Measurements from ENCODE around the gene TOPBP1.
"Not testable (repeated sequence)": the region's sequence is repeated elsewhere in the genome, so short reads cannot be mapped to it uniquely, and the experiment has no call there.

The TOPBP1 gene

DNA sequence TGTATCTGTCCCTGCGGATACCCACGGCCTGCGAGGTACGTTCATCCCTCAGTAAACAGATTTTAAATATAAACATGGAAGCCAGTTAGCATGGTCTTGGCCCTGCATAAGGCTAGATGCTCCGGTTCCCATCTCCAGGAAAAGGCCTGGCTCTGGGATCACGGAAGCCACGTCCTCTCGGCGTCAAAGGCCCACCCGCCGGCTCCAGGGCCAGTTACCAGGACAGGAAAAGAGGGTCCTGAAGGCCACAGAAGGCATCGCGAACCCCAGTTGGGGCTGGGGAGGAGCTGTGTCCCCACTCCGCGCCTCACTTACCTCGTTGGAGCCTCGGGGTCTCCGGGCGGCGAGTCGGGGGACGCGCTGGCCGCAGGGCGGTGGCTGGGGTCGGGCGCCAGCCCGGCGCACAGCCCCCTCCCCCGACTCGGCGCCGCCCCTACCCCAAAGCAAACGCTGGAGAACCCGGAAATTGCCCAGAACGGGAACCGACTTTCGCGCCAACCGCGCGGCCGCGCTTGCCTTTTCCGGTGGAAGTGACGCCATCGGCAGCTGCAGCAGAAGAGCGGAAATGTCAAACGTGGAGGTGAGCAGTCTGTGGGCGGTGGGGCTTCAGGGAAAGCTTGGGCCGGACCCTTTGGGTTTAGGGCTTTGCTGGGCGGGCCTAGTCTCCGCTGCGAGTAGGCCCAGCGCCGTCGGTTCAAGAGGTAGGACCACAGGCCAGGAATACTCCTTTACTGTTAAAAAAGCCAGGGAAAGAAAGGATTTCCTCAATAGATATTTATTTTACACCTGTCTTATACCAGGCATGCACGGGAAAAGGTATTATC is at the start of gene TOPBP1:
Gene TOPBP1, minus strand, starts transcription at position 488 of the 824 bp plus-strand sequence. CDS start 814 bp downstream, outside the sequence.
- DNase-seq (ENCODE audit: low spot score): peak; percentile 86

DNA sequence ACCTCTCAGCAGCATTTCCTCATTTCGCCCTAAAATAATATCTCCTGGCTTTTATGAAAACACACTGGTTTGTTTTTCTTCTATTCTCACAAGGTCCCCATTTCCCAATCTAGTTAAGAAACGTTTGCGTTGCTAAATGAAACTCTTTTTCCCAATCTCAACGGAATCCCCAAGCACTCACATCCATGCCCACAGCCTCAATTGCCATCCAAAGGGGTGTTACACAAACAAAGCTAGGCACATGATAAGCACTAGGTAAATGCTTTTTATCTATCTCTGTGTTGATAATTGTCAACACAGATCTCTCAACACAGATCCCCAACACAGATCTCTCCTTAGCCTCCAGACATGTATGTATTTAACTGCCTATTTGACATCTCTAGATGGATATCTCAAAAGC is 49.3 kb upstream of the TOPBP1 start:
- no peak for DNase-seq (ENCODE audit: low spot score)

DNA sequence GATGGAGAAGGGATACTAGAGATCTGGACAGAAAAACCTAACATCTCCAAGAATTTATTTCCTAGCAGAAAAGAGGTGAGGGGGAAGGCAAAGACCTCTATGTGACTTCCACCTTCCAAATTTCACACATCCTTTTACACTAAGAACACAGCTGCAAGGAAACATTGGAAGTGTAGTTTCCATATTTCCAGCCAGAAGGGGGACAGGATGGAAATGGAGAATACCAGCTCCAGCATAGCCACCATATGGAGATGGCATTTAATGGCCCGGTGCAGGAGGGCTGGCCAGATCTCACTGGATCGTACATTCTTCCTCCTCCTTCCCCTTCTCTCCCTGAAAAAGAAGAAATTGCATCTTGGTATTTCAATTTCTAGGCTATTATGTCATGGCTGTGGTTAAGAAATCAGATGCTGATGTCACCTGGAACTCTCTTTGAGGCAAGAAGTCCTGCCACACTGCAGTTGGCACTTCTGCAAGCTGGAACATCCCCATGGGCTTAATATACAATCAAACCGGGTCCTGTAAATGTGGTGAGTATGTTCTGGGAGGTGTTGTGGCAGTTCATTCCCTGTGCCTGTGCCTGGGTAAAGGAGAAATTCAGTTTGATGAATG is 47.5 kb upstream of the TOPBP1 start:
- no peak for DNase-seq (ENCODE audit: low spot score)

DNA sequence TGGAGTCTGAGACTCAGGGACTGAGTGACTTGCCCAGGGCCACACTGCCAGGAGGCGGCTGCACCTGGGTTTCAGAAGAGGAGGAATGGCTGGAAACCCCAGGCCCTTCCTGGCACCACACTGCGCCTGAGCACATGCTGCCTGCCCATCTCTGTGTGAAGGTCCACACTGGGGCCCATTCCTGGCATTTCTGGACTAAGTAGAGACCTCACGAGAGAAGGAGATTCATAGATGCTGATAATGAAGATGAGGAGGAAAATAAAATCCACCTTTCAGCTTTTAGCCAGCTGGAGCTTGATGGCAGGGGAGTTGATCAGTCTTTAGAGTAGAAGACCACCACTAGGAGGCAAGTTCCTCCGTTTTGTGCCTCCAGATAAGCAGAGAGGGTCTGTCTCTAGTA is 44.3 kb upstream of the TOPBP1 start:
- no peak for DNase-seq (ENCODE audit: low spot score)

DNA sequence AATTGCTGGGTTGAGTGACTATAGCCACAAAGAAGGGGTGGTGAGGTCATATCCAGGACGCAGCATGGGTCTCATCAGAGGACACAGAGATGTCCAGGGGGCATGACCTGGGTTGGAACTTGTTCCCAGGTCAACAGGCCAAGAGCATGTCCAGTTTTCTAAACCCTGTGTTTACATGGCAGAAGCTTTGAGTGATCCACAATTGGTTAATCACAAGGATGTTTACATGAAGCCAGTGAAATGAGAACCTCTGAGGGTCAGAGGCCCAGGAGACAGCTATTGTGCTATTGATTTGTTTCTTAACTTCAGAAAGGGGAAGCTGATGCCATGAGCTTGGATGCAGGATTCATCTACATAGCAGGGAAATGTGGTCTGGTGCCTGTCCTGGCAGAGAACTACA is 42.2 kb upstream of the TOPBP1 start:
- DNase-seq (ENCODE audit: low spot score): no peak

DNA sequence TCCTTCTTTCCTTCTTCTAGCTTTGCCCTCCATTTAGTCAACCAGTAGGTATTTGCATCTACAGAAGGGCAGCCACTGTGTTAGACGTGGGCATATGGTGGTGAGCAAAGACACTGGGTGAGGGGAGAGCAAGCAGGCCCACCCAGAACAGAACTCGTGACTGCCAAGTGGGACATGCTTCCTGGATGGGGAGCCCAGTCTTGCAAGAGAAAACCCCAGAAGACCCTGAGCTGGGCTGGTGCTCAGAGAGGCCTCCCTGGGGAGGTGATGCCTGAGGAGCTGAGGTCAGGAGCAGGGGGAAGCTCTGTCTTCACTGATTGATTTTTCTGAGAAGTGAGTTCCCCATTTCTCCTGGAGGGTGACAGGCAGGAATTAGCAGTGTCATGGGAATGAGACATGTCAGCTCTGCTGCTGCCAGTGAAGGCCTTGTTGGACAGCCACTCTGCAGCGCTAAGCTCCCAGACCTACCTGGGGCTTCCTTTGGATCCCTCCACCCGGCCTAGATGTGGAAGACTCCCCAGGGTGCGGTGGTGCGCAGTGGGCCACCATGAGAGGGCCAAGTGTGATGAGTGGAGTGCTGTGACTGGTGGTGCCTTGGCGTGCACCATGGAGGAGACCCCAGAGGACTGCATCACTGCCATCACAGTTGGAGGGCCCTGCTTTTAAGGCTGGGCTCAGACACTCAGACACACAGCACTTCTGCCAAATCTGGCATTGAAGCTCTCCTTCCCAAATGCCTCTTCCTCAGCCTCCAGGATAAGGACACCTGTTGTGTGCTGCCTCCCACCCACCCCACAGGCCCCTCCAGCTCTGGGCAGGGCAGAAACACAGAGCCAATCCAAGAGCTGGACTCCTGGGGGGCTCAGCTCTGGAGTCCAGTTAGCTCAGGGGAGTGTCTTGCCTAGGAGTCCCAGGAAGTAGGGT is 40.0 kb upstream of the TOPBP1 start:
- DNase-seq (ENCODE audit: low spot score): no peak

DNA sequence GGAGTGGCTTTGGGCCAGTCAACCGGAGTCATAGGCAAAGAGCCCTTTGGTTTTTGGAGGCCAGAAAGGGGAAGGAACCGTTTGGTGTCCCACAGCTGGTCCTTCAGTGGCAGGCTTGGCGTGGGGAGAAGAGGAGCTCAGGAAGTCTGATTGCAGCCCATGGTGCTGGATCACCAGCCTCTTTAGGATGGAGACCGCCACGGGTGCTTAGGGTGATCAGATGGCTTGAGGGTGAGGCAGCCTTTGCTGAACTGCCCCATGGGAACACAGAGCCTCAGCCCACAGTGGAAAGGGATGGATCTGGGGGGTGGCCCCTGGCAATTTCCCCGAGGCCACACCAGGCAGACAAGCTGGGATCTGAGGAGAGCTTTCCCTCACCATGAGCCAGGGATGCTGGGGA is 38.6 kb upstream of the TOPBP1 start:
- no peak for DNase-seq (ENCODE audit: low spot score)

DNA sequence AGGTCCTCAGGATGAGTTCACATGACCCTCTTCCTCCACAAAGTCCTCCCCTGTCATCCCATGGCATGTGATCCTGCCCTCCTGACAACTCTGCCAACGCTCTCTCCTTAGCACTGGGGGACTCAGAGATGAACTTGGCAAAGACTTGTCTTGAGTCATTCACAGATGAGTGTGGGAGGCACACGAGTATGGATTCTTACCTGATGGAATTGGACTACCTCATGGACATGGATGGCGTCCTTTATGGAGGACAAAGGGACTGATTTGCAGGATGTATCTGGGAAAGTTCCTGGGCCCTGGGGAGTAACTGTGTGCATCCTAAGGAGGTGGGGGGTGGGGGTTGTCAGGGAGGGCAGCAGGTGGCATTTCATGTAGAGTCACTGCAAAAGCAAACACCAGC is 38.2 kb upstream of the TOPBP1 start:
- no peak for DNase-seq (ENCODE audit: low spot score)

DNA sequence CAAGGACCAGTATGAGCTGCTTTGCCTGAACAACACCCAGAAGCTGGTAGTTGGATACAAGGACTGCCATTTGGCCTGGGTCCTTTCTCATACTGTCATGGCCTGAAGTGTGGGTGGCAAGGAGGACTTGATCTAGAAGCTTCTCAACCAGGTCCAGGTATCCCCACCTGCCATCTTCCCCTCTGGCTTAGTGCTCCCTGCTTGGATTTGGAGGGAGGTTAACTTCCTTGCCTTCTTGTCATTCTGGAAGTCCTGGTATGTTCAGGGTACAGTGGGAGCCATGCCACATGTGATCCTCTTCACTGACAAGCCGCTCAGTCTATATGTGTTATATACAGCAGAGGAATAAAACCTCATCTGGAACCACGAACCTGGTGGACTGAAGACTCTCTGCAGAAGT is 37.7 kb upstream of the TOPBP1 start:
- no peak for DNase-seq (ENCODE audit: low spot score)

DNA sequence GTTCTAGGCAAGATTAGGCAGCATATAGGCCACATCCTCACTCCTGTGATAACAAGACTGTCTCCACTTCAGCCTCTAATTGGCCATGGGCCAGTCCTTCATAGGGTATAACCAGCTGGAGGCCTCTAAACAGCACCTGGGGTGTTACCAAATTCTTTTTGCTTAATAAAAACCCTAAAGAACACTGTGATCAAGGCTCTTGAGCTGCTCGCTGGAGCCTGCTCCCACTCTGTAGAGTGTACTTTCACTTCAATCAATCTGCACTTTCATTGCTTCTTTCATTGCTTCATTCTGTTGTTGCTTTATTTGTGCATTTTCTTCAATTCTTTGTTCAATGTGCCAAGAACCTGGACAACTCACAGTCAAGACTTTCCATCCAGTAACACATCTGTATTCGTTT is 36.2 kb upstream of the TOPBP1 start:
- DNase-seq (ENCODE audit: low spot score): no peak

DNA sequence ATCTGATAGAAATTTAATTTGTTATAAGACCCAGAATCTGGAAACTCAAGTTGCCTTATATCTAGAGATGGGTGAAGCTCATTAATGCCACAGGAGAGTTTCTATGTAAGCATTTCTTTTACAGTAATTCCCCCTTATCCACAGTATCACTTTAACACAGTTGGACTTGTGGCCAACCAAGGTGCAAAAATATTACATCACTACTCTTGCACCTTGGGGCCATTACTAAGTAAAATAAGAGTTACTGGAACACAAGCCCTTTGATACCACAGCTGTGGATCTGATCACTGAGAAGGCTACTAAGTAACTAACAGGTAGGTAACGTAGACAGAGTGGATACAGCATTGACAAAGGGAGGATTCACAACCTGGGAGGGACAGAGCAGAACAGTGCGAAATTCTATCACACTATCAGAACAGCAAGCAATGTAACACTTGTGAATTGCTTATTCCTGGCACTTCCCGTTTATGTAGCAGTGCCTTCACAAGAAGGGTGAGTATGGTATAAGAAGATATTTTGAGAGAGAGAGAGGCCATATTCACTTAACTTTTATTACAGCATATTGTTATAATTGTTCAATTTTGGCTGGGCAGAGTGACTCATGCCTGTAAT is 33.9 kb upstream of the TOPBP1 start:
- no peak for DNase-seq (ENCODE audit: low spot score)

DNA sequence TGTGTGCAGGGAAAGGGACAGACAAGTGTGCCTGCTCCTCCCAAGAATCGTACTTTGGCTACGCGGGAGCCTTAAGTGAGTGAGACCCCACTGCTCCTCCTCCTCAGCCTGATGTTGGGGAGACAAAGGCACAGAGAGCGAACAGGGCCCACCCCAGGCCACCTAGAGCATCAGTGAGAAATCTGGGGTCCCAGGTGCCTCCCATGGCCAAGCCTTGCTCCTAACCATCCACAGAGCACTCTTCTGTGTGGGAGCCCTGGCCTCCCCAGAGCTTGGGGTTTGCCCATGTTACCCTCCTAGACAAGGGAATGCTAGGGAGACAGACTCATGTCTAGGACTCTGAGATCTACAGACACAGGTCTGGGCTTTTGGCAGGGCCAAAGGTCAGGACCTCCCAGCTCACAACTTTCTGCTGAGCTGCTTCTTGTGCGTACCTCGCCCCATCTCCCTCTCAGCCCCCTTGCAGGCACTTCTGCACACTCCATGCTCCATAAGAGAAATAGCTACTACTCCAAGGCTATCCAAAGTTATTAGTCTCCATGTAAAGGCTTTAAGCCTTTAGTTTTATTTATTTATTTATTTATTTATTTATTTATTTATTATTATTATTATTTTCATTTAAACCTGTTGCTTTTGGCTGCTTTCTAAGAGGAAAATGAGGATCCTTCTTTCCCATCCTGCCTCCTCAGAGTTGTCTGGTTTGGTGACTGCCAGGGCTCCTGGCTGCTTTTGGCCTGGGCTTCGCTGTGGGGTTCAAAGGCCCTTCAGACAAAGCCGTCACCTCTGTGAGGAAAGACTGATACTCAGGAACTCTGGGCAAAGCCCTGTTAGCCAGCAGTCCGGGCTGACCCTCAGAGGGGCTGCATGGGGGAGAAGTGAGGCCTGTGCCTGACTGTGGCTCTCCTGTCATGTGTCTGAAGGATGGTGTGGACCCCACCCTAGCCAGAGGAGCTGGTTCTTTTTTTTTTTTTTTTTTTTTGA is 32.8 kb upstream of the TOPBP1 start:
- no peak for DNase-seq (ENCODE audit: low spot score)

DNA sequence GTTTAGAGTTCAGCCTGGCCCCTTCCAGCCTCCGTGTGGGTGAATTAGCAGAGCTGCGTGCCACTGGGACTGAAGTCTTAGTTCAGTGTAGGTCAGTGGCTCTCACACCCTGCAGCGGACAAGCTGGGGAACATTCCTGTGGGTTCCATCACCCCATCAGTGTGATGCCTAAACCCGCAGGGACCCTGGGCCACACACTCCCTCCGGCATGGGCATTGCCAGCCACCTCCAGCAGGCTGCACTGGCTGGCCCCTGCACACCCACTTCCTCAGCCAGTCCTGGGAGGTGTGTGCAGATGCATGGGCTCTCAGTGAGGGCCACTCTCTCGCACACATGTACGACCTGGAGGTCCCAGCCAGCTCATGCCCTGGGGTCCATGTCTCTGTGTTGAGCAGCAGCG is 32.1 kb upstream of the TOPBP1 start:
- DNase-seq (ENCODE audit: low spot score): no peak

DNA sequence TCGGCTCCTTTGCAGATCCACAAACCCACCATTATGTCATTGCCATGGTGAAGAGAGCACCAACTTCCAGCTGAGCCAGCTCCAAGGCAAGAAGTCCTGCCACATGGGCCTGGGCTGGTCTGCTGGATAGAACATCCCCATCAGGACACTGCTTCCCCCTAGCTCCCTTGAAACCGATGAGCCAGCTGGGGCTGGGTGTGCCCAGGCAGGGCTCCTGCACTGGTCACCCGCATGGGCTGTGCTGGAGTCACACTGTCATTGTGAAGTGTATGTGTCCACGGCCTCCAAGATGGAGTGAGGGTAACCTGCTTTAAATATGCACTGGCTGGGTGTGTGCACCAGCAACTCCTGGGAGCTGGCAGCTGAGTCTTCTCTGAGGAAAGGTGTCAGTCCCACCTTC is 31.0 kb upstream of the TOPBP1 start:
- DNase-seq (ENCODE audit: low spot score): no peak

DNA sequence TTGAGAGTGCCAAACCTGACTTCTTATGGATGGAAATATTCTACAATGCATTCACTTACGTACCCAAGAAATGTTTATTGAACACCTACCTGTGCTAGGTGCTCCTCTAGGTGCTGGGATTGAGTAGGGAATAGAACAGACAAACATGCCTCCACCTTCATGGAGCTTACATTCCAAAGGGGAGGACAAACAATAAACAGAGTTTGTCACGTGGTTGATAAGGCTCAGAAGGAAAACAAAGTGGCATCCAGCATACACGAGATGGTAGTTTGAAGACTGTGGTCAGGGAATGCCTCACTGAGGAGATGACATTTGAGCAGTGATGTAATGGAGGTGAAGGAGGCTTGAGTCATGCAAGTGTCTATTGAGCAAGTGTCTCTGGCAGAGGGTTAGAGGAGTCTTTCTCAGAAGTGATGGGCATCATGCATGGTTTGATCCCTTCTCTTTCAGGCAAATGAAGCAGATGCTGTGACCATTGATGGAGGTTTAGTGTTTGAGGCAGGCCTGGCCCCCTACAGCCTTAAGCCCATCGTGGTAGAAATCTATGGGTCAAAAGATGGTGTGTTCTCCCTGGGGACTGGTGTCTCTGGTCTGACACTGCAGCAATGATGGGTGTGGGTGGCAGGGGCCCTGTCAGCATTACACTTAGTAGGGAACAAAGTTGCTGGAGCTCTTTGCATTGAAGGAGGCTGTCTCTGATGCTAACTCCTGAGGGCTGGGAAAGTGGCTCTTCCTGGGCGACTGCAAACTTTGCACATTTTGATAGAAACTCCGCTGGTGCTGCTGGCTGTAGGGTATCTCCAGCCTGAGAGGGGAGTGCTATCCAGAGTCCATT is 29.7 kb upstream of the TOPBP1 start:
- no peak for DNase-seq (ENCODE audit: low spot score)

DNA sequence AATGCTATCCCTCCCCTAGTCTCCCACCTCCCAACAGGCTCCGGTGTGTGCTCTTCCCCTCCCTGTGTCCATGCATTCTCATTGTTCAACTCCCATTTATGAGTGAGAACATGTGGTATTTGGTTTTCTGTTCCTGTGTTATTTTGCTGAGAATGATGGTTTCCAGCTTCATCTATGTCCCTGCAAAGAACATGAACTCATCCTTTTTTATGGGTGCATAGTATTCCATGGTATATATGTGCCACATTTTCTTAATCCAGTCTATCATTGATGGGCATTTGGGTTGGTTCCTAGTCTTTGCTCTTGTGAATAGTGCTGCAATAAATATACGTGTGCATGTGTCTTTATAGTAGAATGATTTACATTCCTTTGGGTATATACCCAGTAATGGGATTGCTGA is 16.3 kb upstream of the TOPBP1 start:
- not testable (repeated sequence) for DNase-seq (ENCODE audit: low spot score)

DNA sequence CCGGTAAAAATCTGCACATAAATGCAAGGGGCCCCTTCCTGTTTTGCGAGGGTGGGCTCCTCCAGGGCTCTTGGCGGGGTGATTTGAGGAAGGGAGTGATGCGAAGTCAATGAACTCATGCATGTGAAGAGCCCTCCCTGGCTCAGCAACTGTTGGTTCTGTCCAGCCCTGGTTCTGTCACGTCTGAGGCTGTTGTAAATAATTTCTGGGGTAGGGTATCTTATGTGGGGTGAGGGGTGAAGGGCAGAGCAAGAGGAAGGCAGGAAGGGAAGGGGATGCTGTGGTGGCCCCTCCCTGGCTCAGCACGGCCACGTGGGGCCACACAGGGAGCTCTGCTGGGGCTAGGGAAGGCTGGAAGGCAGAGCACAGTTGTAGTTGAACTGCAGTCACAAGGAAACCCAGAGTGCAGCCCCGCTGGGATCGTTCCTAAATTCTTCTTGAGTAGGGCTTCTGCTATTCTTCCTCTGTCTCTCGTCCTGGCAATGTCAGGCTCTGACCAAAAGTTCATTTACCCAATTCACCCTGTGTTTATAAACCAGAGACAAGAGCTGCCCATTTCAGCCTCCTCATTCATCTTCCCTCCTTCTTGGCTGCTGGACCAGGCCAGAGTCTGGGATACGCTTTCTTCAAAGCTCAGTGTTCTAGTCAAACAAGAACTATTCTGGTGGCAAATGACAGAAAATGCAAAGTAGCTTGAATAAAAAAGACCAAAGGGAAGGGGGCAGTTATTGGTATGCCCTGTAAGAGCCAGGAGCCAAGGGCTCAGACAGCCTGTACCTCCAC is 14.8 kb upstream of the TOPBP1 start:
- no peak for DNase-seq (ENCODE audit: low spot score)

DNA sequence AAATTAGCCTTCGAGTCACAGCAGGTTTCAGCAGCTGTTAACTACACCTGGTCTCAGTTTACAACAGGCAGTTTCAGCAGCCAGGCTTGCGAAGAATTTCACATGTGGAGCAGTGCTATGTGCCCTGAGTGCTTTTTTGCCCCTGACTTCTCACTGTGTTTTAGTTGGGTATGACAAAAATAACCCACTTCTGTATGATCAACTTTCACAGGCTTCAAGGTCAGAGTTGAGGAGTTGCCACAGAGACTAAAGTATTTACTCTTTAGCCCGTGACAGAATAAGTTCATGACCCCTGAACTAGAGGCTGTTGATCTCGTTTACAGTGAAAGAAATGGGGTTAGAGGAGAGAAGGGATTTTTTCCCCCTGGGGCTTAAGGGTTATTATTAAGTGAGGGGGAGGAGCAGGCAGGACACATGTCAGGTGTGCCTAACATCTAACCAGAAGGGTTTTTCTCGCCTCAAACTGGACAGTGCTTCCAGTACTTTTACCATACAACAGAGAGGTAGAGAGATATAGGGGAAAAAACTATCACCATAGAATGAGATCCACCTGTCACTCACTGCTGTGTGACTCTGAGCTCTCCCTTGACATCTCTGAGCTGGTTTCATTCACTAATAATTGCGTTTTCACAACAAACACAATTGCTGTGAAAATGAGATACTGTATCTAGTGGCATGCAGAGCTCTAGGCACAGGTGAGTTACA is 14.0 kb upstream of the TOPBP1 start:
- no peak for DNase-seq (ENCODE audit: low spot score)

Data from AG08395 (cell line).